SK-N-SH (cell line): ENCODE data around the gene MID1. TPM values are rescaled to one million over a fixed set of nuclear protein-coding genes. Genes with fewer than 3 reads are reported as not detected.

Experiments
- CTCF ChIA-PET: fragments of 300-600, 350-600 bp; formaldehyde crosslinking; extraction: SDS; loops from one replicate; lab custom pipeline; 2021; lab: Yijun Ruan, JAX
- POLR2A ChIA-PET: fragments of 350-600 bp; sonication (Branson Sonifier 250); formaldehyde crosslinking; extraction: SDS; loops from one replicate; lab custom pipeline; 2020; ENCODE audit warnings: antibody characterized with exemption, inconsistent platforms; lab: Yijun Ruan, JAX
- DNase-seq: peaks from one replicate; pipeline ENCODE4 v3.0.0; 2012
- H2AFZ ChIP-seq: fragments of 200-600 bp; sonication (generic); 2 replicates; pipeline ENCODE4 v1.8.1; 2016; ENCODE audit warnings: antibody characterized with exemption, mild to moderate bottlenecking, low read depth
- H3F3A ChIP-seq: fragments of 200-600 bp; sonication (generic); replicated peaks from 2 replicates; pipeline ENCODE3; 2016; ENCODE audit warnings: antibody characterized with exemption, mild to moderate bottlenecking; ENCODE audit not compliant: insufficient read depth
- H3K27ac ChIP-seq, 2 experiments: fragments of 200-500 bp in 1 of 2; fragments of 200-600 bp in 1 of 2; sonication (Bioruptor generic) in 1 of 2; sonication (generic), shearing (Covaris generic) in 1 of 2; 2 replicates each; pipeline versions ENCODE4 v1.5.1 to v1.6.1; 2014 to 2016; ENCODE audit warnings: low read depth in 2 of 2, inconsistent platforms in 1 of 2, low read length in 1 of 2, mild to moderate bottlenecking in 1 of 2, mixed read lengths in 1 of 2
- H3K27me3 ChIP-seq: fragments of 200-600 bp; sonication (generic), shearing (Covaris generic); 2 replicates; pipeline ENCODE4 v1.6.1; 2016; ENCODE audit warnings: mixed run types; ENCODE audit not compliant: insufficient read depth
- H3K36me3 ChIP-seq, 2 experiments: fragments of 200-500 bp in 1 of 2; fragments of 200-600 bp in 1 of 2; sonication (Bioruptor generic) in 1 of 2; sonication (generic) in 1 of 2; replicated peaks in 1 of 2; 2 replicates each; pipeline versions ENCODE3 to v1.5.1; 2014 to 2016; ENCODE audit warnings: low read length in 1 of 2, mild to moderate bottlenecking in 1 of 2; ENCODE audit not compliant: insufficient read depth in 2 of 2, control insufficient read depth in 1 of 2
- H3K4me1 ChIP-seq, 2 experiments: fragments of 200-500 bp in 1 of 2; fragments of 200-600 bp in 1 of 2; sonication (Bioruptor generic) in 1 of 2; sonication (generic), shearing (Covaris generic) in 1 of 2; 2 replicates each; pipeline versions ENCODE4 v1.5.1 to v1.6.1; 2014 to 2016; ENCODE audit warnings: low read depth in 1 of 2, low read length in 1 of 2, mixed run types in 1 of 2; ENCODE audit not compliant: insufficient read depth in 2 of 2, control insufficient read depth in 1 of 2
- H3K4me2 ChIP-seq: fragments of 200-600 bp; sonication (generic), shearing (Covaris generic); 2 replicates; pipeline ENCODE4 v1.6.1; 2017; ENCODE audit warnings: mixed run types
- H3K4me3 ChIP-seq, 2 experiments: fragments of 200-500 bp in 1 of 2; fragments of 200-600 bp in 1 of 2; sonication (Bioruptor generic) in 1 of 2; sonication (generic), shearing (Covaris generic) in 1 of 2; 2 replicates each; pipeline versions ENCODE4 v1.5.1 to v1.8.1; 2014 to 2016; ENCODE audit warnings: low read depth in 2 of 2, inconsistent platforms in 1 of 2, low read length in 1 of 2, mild to moderate bottlenecking in 1 of 2, mixed read lengths in 1 of 2, moderate library complexity in 1 of 2
- H3K79me2 ChIP-seq: fragments of 200-600 bp; sonication (generic); 2 replicates; pipeline ENCODE4 v1.8.1; 2017; ENCODE audit warnings: mild to moderate bottlenecking; ENCODE audit not compliant: insufficient read depth
- H3K9ac ChIP-seq: fragments of 200-600 bp; sonication (generic); 2 replicates; pipeline ENCODE4 v1.6.1; 2017; ENCODE audit warnings: mixed run types
- H3K9me2 ChIP-seq: fragments of 200-600 bp; sonication (generic); 2 replicates; pipeline ENCODE4 v1.6.1; 2017; ENCODE audit warnings: mixed run types
- H3K9me3 ChIP-seq: fragments of 200-600 bp; sonication (generic); 2 replicates; pipeline ENCODE4 v1.6.1; 2017; ENCODE audit warnings: mixed run types, mild to moderate bottlenecking, moderate library complexity
- H4K20me1 ChIP-seq: fragments of 200-600 bp; sonication (generic); 2 replicates; pipeline ENCODE4 v1.6.1; 2017; ENCODE audit warnings: mild to moderate bottlenecking, mixed run types; ENCODE audit not compliant: insufficient read depth
- CHD2 ChIP-seq: fragments of 150-350 bp; IDR thresholded peaks from 2 replicates; pipeline ENCODE4 v1.6.1; 2018; ENCODE audit warnings: low read length; ENCODE audit not compliant: partially characterized antibody
- ELF1 ChIP-seq: IDR thresholded peaks from 2 replicates; pipeline ENCODE4 v1.4.0; 2012
- EZH2phosphoT487 ChIP-seq: fragments of 200-600 bp; sonication (generic); IDR thresholded peaks from 2 replicates; pipeline ENCODE4 v1.6.1; 2017; ENCODE audit warnings: low read depth, mixed run types, mild to moderate bottlenecking, antibody characterized with exemption, moderate library complexity, borderline replicate concordance
- FOXM1 ChIP-seq: IDR thresholded peaks from 2 replicates; pipeline ENCODE4 v1.4.0; 2012; ENCODE audit warnings: low read depth, mild to moderate bottlenecking
- GATA2 ChIP-seq: sonication (generic); formaldehyde crosslinking; IDR thresholded peaks from 2 replicates; pipeline ENCODE4 v1.5.0; 2020; ENCODE audit warnings: mild to moderate bottlenecking, missing genetic modification reagents
- JUND ChIP-seq: IDR thresholded peaks from 2 replicates; pipeline ENCODE4 v1.4.0; 2012
- MEF2A ChIP-seq: IDR thresholded peaks from 2 replicates; pipeline ENCODE4 v1.4.0; 2012; ENCODE audit warnings: low read depth, borderline replicate concordance
- NFIC ChIP-seq: IDR thresholded peaks from 2 replicates; pipeline ENCODE4 v1.4.0; 2012; ENCODE audit warnings: borderline replicate concordance
- NRF1 ChIP-seq: IDR thresholded peaks from 2 replicates; pipeline ENCODE4 v1.6.1; 2012; ENCODE audit warnings: low read depth, mild to moderate bottlenecking, low read length
- RAD21 ChIP-seq: IDR thresholded peaks from 2 replicates; pipeline ENCODE4 v1.6.1; 2012; ENCODE audit warnings: mild to moderate bottlenecking, low read length
- RCOR1 ChIP-seq: fragments of 150-350 bp; IDR thresholded peaks from 2 replicates; pipeline ENCODE4 v1.6.1; 2017; ENCODE audit warnings: antibody characterized with exemption, low read length
- RFX5 ChIP-seq: IDR thresholded peaks from 2 replicates; pipeline ENCODE4 v1.6.1; 2012; ENCODE audit warnings: mild to moderate bottlenecking, improper control_type of control experiment, low read length
- RXRA ChIP-seq: IDR thresholded peaks from 2 replicates; pipeline ENCODE4 v1.4.0; 2012; ENCODE audit warnings: low read depth, mild to moderate bottlenecking, borderline replicate concordance
- SIN3A ChIP-seq: IDR thresholded peaks from 2 replicates; pipeline ENCODE4 v1.6.1; 2012; ENCODE audit warnings: low read depth, mild to moderate bottlenecking, low read length, moderate library complexity, borderline replicate concordance
- TAF1 ChIP-seq: IDR thresholded peaks from 2 replicates; pipeline ENCODE4 v1.6.1; 2012; ENCODE audit warnings: low read depth, mild to moderate bottlenecking, low read length, moderate library complexity, borderline replicate concordance
- YY1 ChIP-seq: IDR thresholded peaks from 2 replicates; pipeline ENCODE4 v1.4.0; 2012; ENCODE audit warnings: low read depth, mild to moderate bottlenecking
- WGBS: methylation state at CpG from one replicate; pipeline ENCODE4 v1.1.6; 2017; ENCODE audit warnings: low lambda C conversion rate; 5-methylcytosine and 5-hydroxymethylcytosine counted together
- polyA plus RNA-seq, 3 experiments: library from polyadenylated mRNA; depleted of rRNA; stranded (reverse); fragments of >200 nt; gene quantifications; 2 replicates each; pipeline ENCODE4 v1.2.3, GENCODE V29; 2012
- TF ChIP-seq, protein P1 (sequence below): IDR thresholded peaks from 2 replicates; pipeline ENCODE4; 2012
- TF ChIP-seq, protein P2 (sequence below): IDR thresholded peaks from 2 replicates; pipeline ENCODE4 v1.4.0; 2012; ENCODE audit warnings: low read depth, borderline replicate concordance
- TF ChIP-seq, protein P3 (sequence below): fragments of 150-350 bp; IDR thresholded peaks from 2 replicates; pipeline ENCODE4 v1.6.1; 2017; ENCODE audit warnings: antibody characterized with exemption, low read length, low read depth, borderline replicate concordance
- TF ChIP-seq, protein P4 (sequence below): IDR thresholded peaks from 2 replicates; pipeline ENCODE4 v1.6.1; 2012; ENCODE audit warnings: mild to moderate bottlenecking, low read depth, low read length, moderate library complexity
- TF ChIP-seq, protein P5 (sequence below): IDR thresholded peaks from 2 replicates; pipeline ENCODE4 v1.4.0; 2012; ENCODE audit warnings: low read depth, borderline replicate concordance

The MID1 gene
- polyA plus RNA-seq, 1 of the 3 experiments (the other 2 are of a cell fraction), result 10.4 TPM

DNA sequence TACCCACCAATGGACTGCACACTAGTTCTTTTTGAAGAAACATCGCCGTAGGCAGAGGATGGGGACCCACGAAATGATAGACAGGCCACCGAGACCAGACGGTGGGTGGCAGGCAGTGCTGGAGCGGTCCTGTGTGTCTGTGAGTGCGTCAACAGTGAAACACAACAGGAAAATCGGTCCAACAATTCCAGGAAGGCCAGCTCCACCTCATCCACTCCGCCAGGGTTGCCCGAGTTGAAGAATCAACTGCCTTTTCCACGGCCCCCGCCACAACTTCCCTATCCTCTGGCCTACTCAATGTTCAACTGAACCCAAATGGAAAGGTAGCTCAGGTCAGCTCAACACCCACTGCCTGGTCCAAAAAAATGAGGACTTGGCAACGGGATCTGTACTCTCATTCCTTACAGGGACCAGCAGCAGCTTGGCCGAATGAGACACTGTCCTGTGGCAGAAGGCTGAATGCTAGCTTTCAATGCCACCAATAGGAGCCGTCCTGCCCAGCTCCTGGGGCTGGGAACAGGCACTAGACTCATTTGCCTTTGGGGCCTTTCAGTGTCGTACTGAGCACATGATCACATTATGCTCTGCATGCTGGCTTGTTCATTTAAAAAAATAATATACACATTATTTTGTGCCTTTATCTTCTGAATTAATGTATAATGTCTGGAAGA is 43.5 kb downstream of the MID1 start:
- H3K27me3 ChIP-seq, result no peaks in the 10 kb centered on the region
- no peak overlapping the region for H3K4me2 ChIP-seq
- no peaks in the 10 kb centered on the region for H3K9me2 ChIP-seq
- no peak for TF ChIP-seq MEF2A
- TF ChIP-seq RCOR1, result no peak
- TF ChIP-seq RXRA, result no peak
- no peak for TF ChIP-seq EZH2phosphoT487
- TF ChIP-seq, protein P1, sequence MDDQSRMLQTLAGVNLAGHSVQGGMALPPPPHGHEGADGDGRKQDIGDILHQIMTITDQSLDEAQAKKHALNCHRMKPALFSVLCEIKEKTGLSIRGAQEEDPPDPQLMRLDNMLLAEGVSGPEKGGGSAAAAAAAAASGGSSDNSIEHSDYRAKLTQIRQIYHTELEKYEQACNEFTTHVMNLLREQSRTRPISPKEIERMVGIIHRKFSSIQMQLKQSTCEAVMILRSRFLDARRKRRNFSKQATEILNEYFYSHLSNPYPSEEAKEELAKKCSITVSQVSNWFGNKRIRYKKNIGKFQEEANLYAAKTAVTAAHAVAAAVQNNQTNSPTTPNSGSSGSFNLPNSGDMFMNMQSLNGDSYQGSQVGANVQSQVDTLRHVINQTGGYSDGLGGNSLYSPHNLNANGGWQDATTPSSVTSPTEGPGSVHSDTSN, result no peak
- no peak for TF ChIP-seq RAD21
- no peak for TF ChIP-seq CHD2
- no peak for TF ChIP-seq YY1
- TF ChIP-seq RFX5, result no peak
- TF ChIP-seq, protein P2, sequence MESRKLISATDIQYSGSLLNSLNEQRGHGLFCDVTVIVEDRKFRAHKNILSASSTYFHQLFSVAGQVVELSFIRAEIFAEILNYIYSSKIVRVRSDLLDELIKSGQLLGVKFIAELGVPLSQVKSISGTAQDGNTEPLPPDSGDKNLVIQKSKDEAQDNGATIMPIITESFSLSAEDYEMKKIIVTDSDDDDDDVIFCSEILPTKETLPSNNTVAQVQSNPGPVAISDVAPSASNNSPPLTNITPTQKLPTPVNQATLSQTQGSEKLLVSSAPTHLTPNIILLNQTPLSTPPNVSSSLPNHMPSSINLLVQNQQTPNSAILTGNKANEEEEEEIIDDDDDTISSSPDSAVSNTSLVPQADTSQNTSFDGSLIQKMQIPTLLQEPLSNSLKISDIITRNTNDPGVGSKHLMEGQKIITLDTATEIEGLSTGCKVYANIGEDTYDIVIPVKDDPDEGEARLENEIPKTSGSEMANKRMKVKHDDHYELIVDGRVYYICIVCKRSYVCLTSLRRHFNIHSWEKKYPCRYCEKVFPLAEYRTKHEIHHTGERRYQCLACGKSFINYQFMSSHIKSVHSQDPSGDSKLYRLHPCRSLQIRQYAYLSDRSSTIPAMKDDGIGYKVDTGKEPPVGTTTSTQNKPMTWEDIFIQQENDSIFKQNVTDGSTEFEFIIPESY, result no peak
- no peak for TF ChIP-seq TAF1
- no peak for TF ChIP-seq NRF1
- no peak for TF ChIP-seq ELF1
- TF ChIP-seq FOXM1, result no peak
- H3K36me3 ChIP-seq, result no peaks in the 10 kb centered on the region
- H4K20me1 ChIP-seq, result no peaks in the 10 kb centered on the region
- H3K9me3 ChIP-seq, result no peaks in the 10 kb centered on the region
- H3K9ac ChIP-seq, result no peak overlapping the region
- 65% methylated on average over 14 of the region's 16 CpGs for WGBS
- H3K79me2 ChIP-seq, result no peaks in the 10 kb centered on the region; the same call in 1 of the 2 replicates
- no peaks in the 10 kb centered on the region for H3F3A ChIP-seq
- H3K4me1 ChIP-seq, result peaks cover 0 to 4% of the 10 kb centered on the region in 2 experiments; a peak in 2 of 4 replicates
- POLR2A ChIA-PET, result no interaction called here
- H3K27ac ChIP-seq, result no peak overlapping the region
- no peak overlapping the region for H2AFZ ChIP-seq
- DNase-seq, result no peak
- CTCF ChIA-PET, result no interaction called here
- H3K4me3 ChIP-seq, result no peak overlapping the region

DNA sequence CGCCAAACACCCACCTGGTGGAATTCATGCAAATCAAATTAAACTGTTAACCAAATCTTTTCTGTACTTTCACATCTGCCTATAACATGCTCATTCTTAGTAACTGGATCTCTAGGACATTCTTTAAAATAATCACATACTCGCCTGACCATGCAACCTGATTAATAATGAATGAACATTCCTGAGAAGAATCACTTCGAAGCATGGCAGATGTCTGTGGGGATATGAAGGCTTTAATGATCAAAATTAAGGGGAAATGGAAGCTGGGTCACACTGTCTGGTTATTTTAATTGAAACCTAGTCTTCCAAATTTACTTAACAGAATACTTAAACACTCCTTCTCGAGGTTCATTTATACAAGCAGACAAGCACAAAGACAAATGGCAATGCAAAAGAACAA is 44.2 kb downstream of the MID1 start:
- no peaks in the 10 kb centered on the region for H3K9me3 ChIP-seq
- no peak overlapping the region for H3K9ac ChIP-seq
- TF ChIP-seq NFIC (no peak), GATA2 (no peak), EZH2phosphoT487 (no peak), JUND (no peak), SIN3A (no peak)
- TF ChIP-seq, protein P3, sequence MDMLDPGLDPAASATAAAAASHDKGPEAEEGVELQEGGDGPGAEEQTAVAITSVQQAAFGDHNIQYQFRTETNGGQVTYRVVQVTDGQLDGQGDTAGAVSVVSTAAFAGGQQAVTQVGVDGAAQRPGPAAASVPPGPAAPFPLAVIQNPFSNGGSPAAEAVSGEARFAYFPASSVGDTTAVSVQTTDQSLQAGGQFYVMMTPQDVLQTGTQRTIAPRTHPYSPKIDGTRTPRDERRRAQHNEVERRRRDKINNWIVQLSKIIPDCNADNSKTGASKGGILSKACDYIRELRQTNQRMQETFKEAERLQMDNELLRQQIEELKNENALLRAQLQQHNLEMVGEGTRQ, result no peak
- TF ChIP-seq, protein P4, sequence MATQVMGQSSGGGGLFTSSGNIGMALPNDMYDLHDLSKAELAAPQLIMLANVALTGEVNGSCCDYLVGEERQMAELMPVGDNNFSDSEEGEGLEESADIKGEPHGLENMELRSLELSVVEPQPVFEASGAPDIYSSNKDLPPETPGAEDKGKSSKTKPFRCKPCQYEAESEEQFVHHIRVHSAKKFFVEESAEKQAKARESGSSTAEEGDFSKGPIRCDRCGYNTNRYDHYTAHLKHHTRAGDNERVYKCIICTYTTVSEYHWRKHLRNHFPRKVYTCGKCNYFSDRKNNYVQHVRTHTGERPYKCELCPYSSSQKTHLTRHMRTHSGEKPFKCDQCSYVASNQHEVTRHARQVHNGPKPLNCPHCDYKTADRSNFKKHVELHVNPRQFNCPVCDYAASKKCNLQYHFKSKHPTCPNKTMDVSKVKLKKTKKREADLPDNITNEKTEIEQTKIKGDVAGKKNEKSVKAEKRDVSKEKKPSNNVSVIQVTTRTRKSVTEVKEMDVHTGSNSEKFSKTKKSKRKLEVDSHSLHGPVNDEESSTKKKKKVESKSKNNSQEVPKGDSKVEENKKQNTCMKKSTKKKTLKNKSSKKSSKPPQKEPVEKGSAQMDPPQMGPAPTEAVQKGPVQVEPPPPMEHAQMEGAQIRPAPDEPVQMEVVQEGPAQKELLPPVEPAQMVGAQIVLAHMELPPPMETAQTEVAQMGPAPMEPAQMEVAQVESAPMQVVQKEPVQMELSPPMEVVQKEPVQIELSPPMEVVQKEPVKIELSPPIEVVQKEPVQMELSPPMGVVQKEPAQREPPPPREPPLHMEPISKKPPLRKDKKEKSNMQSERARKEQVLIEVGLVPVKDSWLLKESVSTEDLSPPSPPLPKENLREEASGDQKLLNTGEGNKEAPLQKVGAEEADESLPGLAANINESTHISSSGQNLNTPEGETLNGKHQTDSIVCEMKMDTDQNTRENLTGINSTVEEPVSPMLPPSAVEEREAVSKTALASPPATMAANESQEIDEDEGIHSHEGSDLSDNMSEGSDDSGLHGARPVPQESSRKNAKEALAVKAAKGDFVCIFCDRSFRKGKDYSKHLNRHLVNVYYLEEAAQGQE, result no peak
- TF ChIP-seq, protein P5, sequence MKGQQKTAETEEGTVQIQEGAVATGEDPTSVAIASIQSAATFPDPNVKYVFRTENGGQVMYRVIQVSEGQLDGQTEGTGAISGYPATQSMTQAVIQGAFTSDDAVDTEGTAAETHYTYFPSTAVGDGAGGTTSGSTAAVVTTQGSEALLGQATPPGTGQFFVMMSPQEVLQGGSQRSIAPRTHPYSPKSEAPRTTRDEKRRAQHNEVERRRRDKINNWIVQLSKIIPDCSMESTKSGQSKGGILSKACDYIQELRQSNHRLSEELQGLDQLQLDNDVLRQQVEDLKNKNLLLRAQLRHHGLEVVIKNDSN, result no peak
- no peaks in the 10 kb centered on the region for H4K20me1 ChIP-seq
- H3F3A ChIP-seq, result no peaks in the 10 kb centered on the region
- no peak for DNase-seq
- no peak overlapping the region for H3K4me2 ChIP-seq
- H2AFZ ChIP-seq, result no peak overlapping the region
- H3K9me2 ChIP-seq, result no peaks in the 10 kb centered on the region
- no peak overlapping the region for H3K27ac ChIP-seq
- ChIA-PET CTCF (no interaction called here), POLR2A (no interaction called here)
- H3K36me3 ChIP-seq, result no peaks in the 10 kb centered on the region
- no peak overlapping the region for H3K4me3 ChIP-seq
- no peaks in the 10 kb centered on the region; the same call in 1 of the 2 replicates for H3K79me2 ChIP-seq
- no peaks in the 10 kb centered on the region for H3K27me3 ChIP-seq
- peaks cover 0 to 4% of the 10 kb centered on the region in 2 experiments; a peak in 2 of 4 replicates for H3K4me1 ChIP-seq
- WGBS, result 32% methylated on average over 4 of the region's 4 CpGs
